Astrocyte (in vitro differentiated cells and primary cell): ENCODE measurements around the gene FILIP1L. TPM values are rescaled to one million over a fixed set of nuclear protein-coding genes. Genes with fewer than 3 reads are reported as not detected.

Experiments
- DNase-seq: peaks from one replicate; pipeline ENCODE4 v3.0.0-alpha.2; 2010; ENCODE audit warnings: low read depth
- FAIRE-seq: peaks from 2 replicates; lab custom pipeline; 2011; peaks lifted over from hg19 to GRCh38; lab: Jason Lieb, UNC
- H2AFZ ChIP-seq: 2 replicates; pipeline ENCODE4 v1.6.0; 2012; ENCODE audit warnings: low read depth, low read length, inconsistent platforms
- H3K27ac ChIP-seq: 2 replicates; pipeline ENCODE4 v1.5.1; 2011; ENCODE audit warnings: low read depth, low read length, inconsistent platforms
- H3K27me3 ChIP-seq: 2 replicates; pipeline ENCODE4 v1.6.0; 2011; ENCODE audit warnings: low read length, inconsistent platforms; ENCODE audit not compliant: insufficient read depth
- H3K36me3 ChIP-seq: 2 replicates; pipeline ENCODE4 v1.5.1; 2011; ENCODE audit warnings: low read length, inconsistent platforms; ENCODE audit not compliant: insufficient read depth
- H3K4me1 ChIP-seq: 2 replicates; pipeline ENCODE4 v1.5.1; 2011; ENCODE audit warnings: low read length, inconsistent platforms; ENCODE audit not compliant: insufficient read depth
- H3K4me2 ChIP-seq: 2 replicates; pipeline ENCODE4 v1.6.0; 2012; ENCODE audit warnings: low read length, inconsistent platforms
- H3K4me3 ChIP-seq: 2 replicates; pipeline ENCODE4 v1.5.1; 2011; ENCODE audit warnings: low read depth, mild to moderate bottlenecking, low read length, inconsistent platforms; ENCODE audit not compliant: insufficient read depth
- H3K79me2 ChIP-seq: 2 replicates; pipeline ENCODE4 v1.6.0; 2012; ENCODE audit warnings: mild to moderate bottlenecking, low read length, inconsistent platforms; ENCODE audit not compliant: insufficient read depth
- H3K9ac ChIP-seq: 2 replicates; pipeline ENCODE4 v1.6.0; 2012; ENCODE audit warnings: mild to moderate bottlenecking, low read length, inconsistent platforms
- H3K9me3 ChIP-seq: 2 replicates; pipeline ENCODE4 v1.5.1; 2012; ENCODE audit warnings: low read depth, mild to moderate bottlenecking, low read length, inconsistent platforms; ENCODE audit not compliant: insufficient read depth
- H4K20me1 ChIP-seq: 2 replicates; pipeline ENCODE4 v1.6.0; 2012; ENCODE audit warnings: low read length, inconsistent platforms; ENCODE audit not compliant: insufficient read depth
- H3K27ac Mint-ChIP-seq: one replicate; pipeline ENCODE4 v1.8.0; 2021; ENCODE audit warnings: mild to moderate bottlenecking, mixed read lengths; ENCODE audit not compliant: unreplicated experiment
- H3K27me3 Mint-ChIP-seq: one replicate; pipeline ENCODE4 v1.8.0; 2021; ENCODE audit warnings: low read depth, mixed read lengths; ENCODE audit not compliant: unreplicated experiment
- H3K36me3 Mint-ChIP-seq: one replicate; pipeline ENCODE4 v1.8.0; 2021; ENCODE audit warnings: low read depth, mixed read lengths; ENCODE audit not compliant: unreplicated experiment
- H3K4me1 Mint-ChIP-seq: one replicate; pipeline ENCODE4 v1.8.0; 2021; ENCODE audit warnings: low read depth, mixed read lengths; ENCODE audit not compliant: unreplicated experiment
- H3K4me3 Mint-ChIP-seq: one replicate; pipeline ENCODE4 v1.8.0; 2021; ENCODE audit warnings: mild to moderate bottlenecking, moderate library complexity, mixed read lengths; ENCODE audit not compliant: unreplicated experiment
- H3K9me3 Mint-ChIP-seq: one replicate; pipeline ENCODE4 v1.8.0; 2021; ENCODE audit warnings: mild to moderate bottlenecking, mixed read lengths; ENCODE audit not compliant: unreplicated experiment
- EZH2 ChIP-seq: IDR thresholded peaks from 2 replicates; pipeline ENCODE4 v1.6.1; 2012; ENCODE audit warnings: mild to moderate bottlenecking, low read length, inconsistent platforms; ENCODE audit not compliant: insufficient read depth
- total RNA-seq: library from RNA; stranded (reverse); gene quantifications from 2 replicates; pipeline ENCODE4 v1.2.1, GENCODE V29; 2021
- TF ChIP-seq, protein P1 (sequence below): IDR thresholded peaks from 2 replicates; pipeline ENCODE4 v1.5.1; 2011; ENCODE audit warnings: low read depth, mild to moderate bottlenecking, inconsistent platforms, low read length, moderate library complexity; ENCODE audit not compliant: insufficient read depth

Gene FILIP1L
- total RNA-seq, 1 donor from 2014 or later, result 209 TPM

DNA sequence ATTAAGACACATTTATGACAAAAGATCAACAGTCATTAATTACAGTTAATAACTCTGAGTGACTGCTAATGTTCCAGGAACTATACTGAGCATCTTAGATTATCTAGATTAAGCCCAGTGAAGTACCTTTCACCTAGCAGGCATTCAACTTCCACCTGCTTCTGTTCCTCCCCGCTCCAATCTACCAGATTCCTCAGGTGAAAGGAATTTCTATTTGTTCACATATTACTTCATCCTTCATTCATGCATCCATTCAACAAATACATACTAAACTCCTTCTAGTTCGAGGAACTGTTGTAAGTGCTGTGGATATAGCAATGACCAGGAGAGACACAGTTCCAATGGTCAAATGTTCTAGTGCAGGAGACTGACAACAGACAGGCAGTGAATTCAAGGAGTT lies 139.3 kb downstream of the FILIP1L start:
- H3K4me3 Mint-ChIP-seq, result no peak overlapping the region
- Histone ChIP-seq H3K27ac (no peak overlapping the region), H3K4me1 (no peaks in the 10 kb centered on the region), H3K36me3 (no peaks in the 10 kb centered on the region), H3K4me2 (no peak overlapping the region), H2AFZ (no peak overlapping the region), H4K20me1 (no peaks in the 10 kb centered on the region), H3K4me3 (no peak overlapping the region), H3K79me2 (no peaks in the 10 kb centered on the region), H3K9me3 (no peaks in the 10 kb centered on the region), H3K9ac (no peak overlapping the region), H3K27me3 (no peaks in the 10 kb centered on the region)
- no peaks in the 10 kb centered on the region for H3K36me3 Mint-ChIP-seq
- DNase-seq, result no peak
- no peak for TF ChIP-seq EZH2
- TF ChIP-seq, protein P1, sequence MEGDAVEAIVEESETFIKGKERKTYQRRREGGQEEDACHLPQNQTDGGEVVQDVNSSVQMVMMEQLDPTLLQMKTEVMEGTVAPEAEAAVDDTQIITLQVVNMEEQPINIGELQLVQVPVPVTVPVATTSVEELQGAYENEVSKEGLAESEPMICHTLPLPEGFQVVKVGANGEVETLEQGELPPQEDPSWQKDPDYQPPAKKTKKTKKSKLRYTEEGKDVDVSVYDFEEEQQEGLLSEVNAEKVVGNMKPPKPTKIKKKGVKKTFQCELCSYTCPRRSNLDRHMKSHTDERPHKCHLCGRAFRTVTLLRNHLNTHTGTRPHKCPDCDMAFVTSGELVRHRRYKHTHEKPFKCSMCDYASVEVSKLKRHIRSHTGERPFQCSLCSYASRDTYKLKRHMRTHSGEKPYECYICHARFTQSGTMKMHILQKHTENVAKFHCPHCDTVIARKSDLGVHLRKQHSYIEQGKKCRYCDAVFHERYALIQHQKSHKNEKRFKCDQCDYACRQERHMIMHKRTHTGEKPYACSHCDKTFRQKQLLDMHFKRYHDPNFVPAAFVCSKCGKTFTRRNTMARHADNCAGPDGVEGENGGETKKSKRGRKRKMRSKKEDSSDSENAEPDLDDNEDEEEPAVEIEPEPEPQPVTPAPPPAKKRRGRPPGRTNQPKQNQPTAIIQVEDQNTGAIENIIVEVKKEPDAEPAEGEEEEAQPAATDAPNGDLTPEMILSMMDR, result no peak
- H3K27ac Mint-ChIP-seq, result no peak overlapping the region
- H3K27me3 Mint-ChIP-seq, result no peaks in the 10 kb centered on the region
- H3K9me3 Mint-ChIP-seq, result no peaks in the 10 kb centered on the region
- H3K4me1 Mint-ChIP-seq, result peaks cover 2% of the 10 kb centered on the region
- no peak for FAIRE-seq

DNA sequence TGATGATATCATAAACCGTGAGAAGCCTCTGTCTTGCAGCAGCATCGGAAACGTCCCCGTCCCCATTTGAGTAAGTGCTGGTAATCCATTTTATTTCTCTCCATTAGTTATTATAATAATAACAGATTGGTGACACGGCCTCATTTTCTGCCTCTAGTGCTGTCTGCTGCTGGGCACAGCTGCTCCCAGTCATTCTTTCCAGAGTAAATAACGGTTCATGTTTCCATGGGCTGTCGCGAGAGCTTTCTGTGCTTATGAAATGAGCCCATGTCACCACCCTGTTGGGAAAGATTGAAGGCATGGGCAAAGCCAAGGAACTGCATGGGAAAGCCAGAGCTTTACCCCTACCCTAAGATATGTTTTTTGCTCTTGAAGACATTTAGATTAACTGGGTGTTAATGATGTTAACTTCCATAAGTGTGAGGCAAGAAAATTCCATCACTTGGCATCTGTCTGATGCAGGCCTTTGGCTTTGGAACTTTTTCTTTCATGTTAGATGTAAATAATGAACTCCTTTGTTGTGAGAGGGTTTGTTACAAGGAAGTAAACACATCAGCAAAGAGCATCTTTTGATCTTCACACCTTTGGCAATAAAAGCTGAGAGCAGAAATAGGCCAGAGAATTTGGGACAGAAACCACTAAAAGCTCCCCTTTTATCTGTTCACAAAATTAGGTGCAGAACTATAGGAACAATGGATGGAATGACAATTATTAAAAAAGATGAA lies 141.8 kb downstream of the FILIP1L start:
- Histone ChIP-seq H3K27me3 (no peaks in the 10 kb centered on the region), H3K9ac (no peak overlapping the region), H3K79me2 (no peaks in the 10 kb centered on the region), H3K4me3 (no peak overlapping the region), H4K20me1 (no peaks in the 10 kb centered on the region), H3K27ac (no peak overlapping the region), H3K36me3 (no peaks in the 10 kb centered on the region), H3K4me1 (no peaks in the 10 kb centered on the region), H2AFZ (no peak overlapping the region), H3K9me3 (no peaks in the 10 kb centered on the region), H3K4me2 (no peak overlapping the region)
- Mint-ChIP-seq H3K4me1 (peaks cover 8% of the 10 kb centered on the region), H3K4me3 (no peak overlapping the region), H3K36me3 (no peaks in the 10 kb centered on the region), H3K27me3 (no peaks in the 10 kb centered on the region), H3K9me3 (peaks cover 2% of the 10 kb centered on the region), H3K27ac (no peak overlapping the region)
- FAIRE-seq (no peak), DNase-seq (no peak)
- TF ChIP-seq, protein P1, result no peak
- TF ChIP-seq EZH2, result no peak

DNA sequence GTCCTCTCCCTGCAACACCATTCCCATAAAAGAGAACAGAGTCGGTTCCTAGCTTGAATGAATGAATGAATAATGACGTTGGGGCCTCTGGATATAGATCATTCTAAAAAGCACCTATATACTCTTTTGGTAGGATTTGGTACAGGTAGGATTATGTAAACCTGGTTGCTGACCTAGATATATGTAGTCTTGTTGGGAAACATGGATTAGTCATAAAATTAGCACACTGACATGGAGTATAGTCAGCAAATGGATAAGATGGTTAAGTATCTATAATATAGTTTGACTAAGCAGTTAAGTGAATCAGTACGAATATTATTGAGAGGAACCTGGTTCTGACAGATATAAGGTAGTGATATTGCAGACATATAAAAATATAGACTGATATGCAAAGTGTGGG lies 142.5 kb downstream of the FILIP1L start:
- Mint-ChIP-seq H3K9me3 (peaks cover 2% of the 10 kb centered on the region), H3K27me3 (no peaks in the 10 kb centered on the region), H3K27ac (no peak overlapping the region), H3K4me3 (no peak overlapping the region), H3K36me3 (no peaks in the 10 kb centered on the region), H3K4me1 (peaks cover 10% of the 10 kb centered on the region)
- H3K27me3 ChIP-seq, result no peaks in the 10 kb centered on the region
- H3K36me3 ChIP-seq, result no peaks in the 10 kb centered on the region
- H2AFZ ChIP-seq, result no peak overlapping the region
- H3K4me2 ChIP-seq, result no peak overlapping the region
- no peak for DNase-seq
- H3K79me2 ChIP-seq, result no peaks in the 10 kb centered on the region
- no peak overlapping the region for H3K27ac ChIP-seq
- H4K20me1 ChIP-seq, result no peaks in the 10 kb centered on the region
- no peaks in the 10 kb centered on the region for H3K4me1 ChIP-seq
- no peak overlapping the region for H3K4me3 ChIP-seq
- no peak overlapping the region for H3K9ac ChIP-seq
- no peaks in the 10 kb centered on the region for H3K9me3 ChIP-seq
- TF ChIP-seq, protein P1, result no peak
- no peak for TF ChIP-seq EZH2
- FAIRE-seq, result no peak
